HepG2 (cell line): Measurements from ENCODE around the gene C6orf136. TPM values are rescaled to one million over a fixed set of nuclear protein-coding genes. Genes with fewer than 3 reads are reported as not detected.

ENCODE experiments used
- ATRX ChIP-seq: sonication (generic); formaldehyde crosslinking; IDR thresholded peaks from 2 replicates; pipeline ENCODE4 v1.4.0; 2020; ENCODE audit warnings: missing genetic modification reagents, borderline replicate concordance
- CBX5 ChIP-seq: sonication (generic); formaldehyde crosslinking; IDR thresholded peaks from 2 replicates; pipeline ENCODE4 v1.4.0; 2020; ENCODE audit warnings: missing genetic modification reagents, borderline replicate concordance
- CSRNP2 ChIP-seq: sonication (generic); formaldehyde crosslinking; conservative IDR thresholded peaks from 2 replicates; pipeline ENCODE4 v1.8.0; 2022; ENCODE audit warnings: low read depth, missing genetic modification reagents
- DMTF1 ChIP-seq: sonication (generic); formaldehyde crosslinking; IDR thresholded peaks from 2 replicates; pipeline ENCODE4 v1.4.0; 2020; ENCODE audit warnings: mild to moderate bottlenecking, missing genetic modification reagents
- FOXA1 ChIP-seq, 2 experiments: fragments of 450-650 bp in 1 of 2; sonication (generic) in 1 of 2; formaldehyde crosslinking in 1 of 2; IDR thresholded peaks; 2 replicates each; pipeline versions ENCODE4 v1.4.0 to v1.6.1; 2016 to 2020; ENCODE audit warnings: missing genetic modification reagents in 1 of 2
- GATAD2A ChIP-seq: IDR thresholded peaks from 2 replicates; pipeline ENCODE4 v1.6.1; 2016
- GZF1 ChIP-seq: sonication (generic); formaldehyde crosslinking; IDR thresholded peaks from 2 replicates; pipeline ENCODE4 v1.5.1; 2020; ENCODE audit warnings: mild to moderate bottlenecking, missing genetic modification reagents
- JUND ChIP-seq: sonication (generic); formaldehyde crosslinking; IDR thresholded peaks from 2 replicates; pipeline ENCODE4 v1.8.0; 2022; ENCODE audit warnings: mild to moderate bottlenecking, missing genetic modification reagents
- MBD4 ChIP-seq: IDR thresholded peaks from 2 replicates; pipeline ENCODE4 v1.6.1; 2012; ENCODE audit warnings: low read length, inconsistent platforms, borderline replicate concordance
- SMYD3 ChIP-seq: sonication (generic); formaldehyde crosslinking; IDR thresholded peaks from 2 replicates; pipeline ENCODE4 v1.8.1; 2023; ENCODE audit warnings: mild to moderate bottlenecking, missing genetic modification reagents
- YEATS2 ChIP-seq: sonication (generic); formaldehyde crosslinking; IDR thresholded peaks from 2 replicates; pipeline ENCODE4 v1.4.0; 2020; ENCODE audit warnings: missing genetic modification reagents, borderline replicate concordance
- ZBTB14 ChIP-seq: sonication (generic); formaldehyde crosslinking; IDR thresholded peaks from 2 replicates; pipeline ENCODE4 v1.4.0; 2020; ENCODE audit warnings: missing genetic modification reagents
- ZBTB4 ChIP-seq: sonication (generic); formaldehyde crosslinking; IDR thresholded peaks from 2 replicates; pipeline ENCODE4 v1.4.0; 2020; ENCODE audit warnings: missing genetic modification reagents, mild to moderate bottlenecking, borderline replicate concordance
- ZFP36 ChIP-seq: fragments of 150-350 bp; IDR thresholded peaks from 2 replicates; pipeline ENCODE4 v1.6.1; 2018; ENCODE audit warnings: borderline replicate concordance, low read length, low read depth; ENCODE audit not compliant: partially characterized antibody
- ZFYVE20 ChIP-seq: sonication (generic); formaldehyde crosslinking; IDR thresholded peaks from 2 replicates; pipeline ENCODE4 v1.8.0; 2023; ENCODE audit warnings: low read depth, mild to moderate bottlenecking, moderate library complexity, missing genetic modification reagents, borderline replicate concordance
- polyA plus RNA-seq, 8 experiments: library from polyadenylated mRNA; depleted of rRNA in 3 of 8; stranded (reverse) in 7 of 8; unstranded in 1 of 8; fragments of >200 nt; fragmentation: Illumina TruSeq in 4 of 8; extraction: Trizol in 4 of 8; gene quantifications; 2 replicates each; pipeline versions ENCODE4 v1.2.1 to v1.2.3, GENCODE V29; 2011 to 2016; ENCODE audit warnings: low read depth in 4 of 8, missing spikeins in 1 of 8, mixed read lengths in 1 of 8; ENCODE audit not compliant: insufficient read depth in 1 of 8
- total RNA-seq, 5 experiments: library from RNA; depleted of rRNA; stranded (reverse); fragments of >200 nt; fragmentation: Illumina TruSeq; extraction: Trizol; gene quantifications; 2 replicates each; pipeline ENCODE4 v1.2.3, GENCODE V29; 2016; ENCODE audit warnings: low read depth in 1 of 5
- TF ChIP-seq, protein P1 (sequence below), 2 experiments: fragments of 450-650 bp in 1 of 2; sonication (generic) in 1 of 2; formaldehyde crosslinking; IDR thresholded peaks; 2 replicates each; pipeline versions ENCODE4 v1.5.0 to v1.8.0; 2020 to 2022; ENCODE audit warnings: mild to moderate bottlenecking in 1 of 2, missing genetic modification reagents in 1 of 2
- TF ChIP-seq, protein P2 (sequence below): sonication (generic); formaldehyde crosslinking; IDR thresholded peaks from 2 replicates; pipeline ENCODE4 v1.8.0; 2023; ENCODE audit warnings: mild to moderate bottlenecking, missing genetic modification reagents

The C6orf136 gene
- total and polyA plus RNA-seq, 2 of the 13 experiments (the other 11 are each of a cell fraction or from before 2014, with no cell fraction given): 12.0 to 26.2 TPM

DNA sequence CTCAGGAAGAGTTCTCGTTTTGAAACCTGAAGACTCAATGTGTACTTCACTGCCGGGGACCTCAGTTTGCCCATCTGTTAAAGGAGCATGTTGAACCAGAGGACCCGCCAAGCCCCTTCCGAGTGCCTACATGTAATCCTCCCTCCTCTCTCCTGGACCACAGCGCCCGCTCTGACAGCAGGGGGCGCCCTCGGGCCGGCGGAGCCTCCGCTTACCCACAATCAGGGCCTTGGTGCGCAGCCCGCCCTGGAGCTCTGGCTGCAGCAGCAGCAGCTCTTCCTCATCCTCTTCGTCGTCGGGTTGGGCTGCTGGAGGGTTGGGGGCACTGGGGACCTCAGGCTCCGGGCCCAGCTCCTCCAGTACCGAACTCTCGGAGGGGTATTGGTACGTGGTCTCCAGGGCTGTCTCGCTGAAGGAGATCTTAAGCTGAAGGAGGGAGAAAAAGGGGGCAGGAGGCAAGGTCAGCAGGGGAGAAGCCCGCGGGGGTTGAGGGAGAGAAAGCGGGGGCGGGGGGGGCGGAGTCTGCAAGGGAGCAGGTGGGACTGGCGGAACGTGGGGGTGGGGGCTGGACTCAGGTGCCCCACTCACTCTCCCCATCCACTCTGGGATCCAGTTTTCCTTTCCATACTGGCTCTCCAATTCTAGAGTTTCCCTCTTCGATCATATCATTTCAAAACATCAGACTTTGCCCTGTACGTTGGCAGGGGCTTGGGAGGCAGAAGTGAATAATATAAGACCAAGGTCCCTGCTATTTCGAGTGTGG is 32.2 kb downstream of the C6orf136 start (continued):
- TF ChIP-seq ZBTB14 (CRISPR knock-in tag): no peak
- no peak; the same call in 1 of the 2 replicates for TF ChIP-seq GATAD2A (CRISPR knock-in tag)
- peak; percentile 30 for TF ChIP-seq ZFP36
- no peak for TF ChIP-seq JUND (CRISPR knock-in tag)
- TF ChIP-seq ZBTB4: no peak
- no peak for TF ChIP-seq ZFYVE20
- TF ChIP-seq GZF1: peak; percentile 81; the same call in 1 of the 2 replicates
- no peak; the same call in 1 of the 2 replicates for TF ChIP-seq ATRX (CRISPR knock-in tag)
- TF ChIP-seq CBX5: peak; percentile 46; the same call in 1 of the 2 replicates
- TF ChIP-seq DMTF1: no peak
- no peak for TF ChIP-seq MBD4
- TF ChIP-seq FOXA1 (IDR thresholded peaks at IDR 0.05): no peak
- TF ChIP-seq FOXA1 (CRISPR knock-in tag; IDR thresholded peaks at IDR 0.05): peak; percentile 37; the same call in 1 of the 2 replicates
- no peak for TF ChIP-seq CSRNP2 (CRISPR knock-in tag)
- TF ChIP-seq, protein P1, sequence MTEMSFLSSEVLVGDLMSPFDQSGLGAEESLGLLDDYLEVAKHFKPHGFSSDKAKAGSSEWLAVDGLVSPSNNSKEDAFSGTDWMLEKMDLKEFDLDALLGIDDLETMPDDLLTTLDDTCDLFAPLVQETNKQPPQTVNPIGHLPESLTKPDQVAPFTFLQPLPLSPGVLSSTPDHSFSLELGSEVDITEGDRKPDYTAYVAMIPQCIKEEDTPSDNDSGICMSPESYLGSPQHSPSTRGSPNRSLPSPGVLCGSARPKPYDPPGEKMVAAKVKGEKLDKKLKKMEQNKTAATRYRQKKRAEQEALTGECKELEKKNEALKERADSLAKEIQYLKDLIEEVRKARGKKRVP (CRISPR knock-in tag; IDR thresholded peaks at IDR 0.05): peak in 1 of 2 experiments; percentile 48; a peak in 2 of 4 replicates
- TF ChIP-seq SMYD3 (CRISPR knock-in tag): peak; percentile 85; the same call in 1 of the 2 replicates
- TF ChIP-seq YEATS2 (CRISPR knock-in tag): peak; percentile 69; the same call in 1 of the 2 replicates
- TF ChIP-seq, protein P2, sequence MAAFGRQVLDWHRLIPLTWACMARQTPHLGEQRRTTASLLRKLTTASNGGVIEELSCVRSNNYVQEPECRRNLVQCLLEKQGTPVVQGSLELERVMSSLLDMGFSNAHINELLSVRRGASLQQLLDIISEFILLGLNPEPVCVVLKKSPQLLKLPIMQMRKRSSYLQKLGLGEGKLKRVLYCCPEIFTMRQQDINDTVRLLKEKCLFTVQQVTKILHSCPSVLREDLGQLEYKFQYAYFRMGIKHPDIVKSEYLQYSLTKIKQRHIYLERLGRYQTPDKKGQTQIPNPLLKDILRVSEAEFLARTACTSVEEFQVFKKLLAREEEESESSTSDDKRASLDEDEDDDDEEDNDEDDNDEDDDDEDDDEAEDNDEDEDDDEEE (CRISPR knock-in tag): no peak
